ENCODE results near the gene PLEKHA4.
"Not testable (repeated sequence)": the region's sequence is repeated elsewhere in the genome, so short reads cannot be mapped to it uniquely, and the experiment has no call there.

PLEKHA4 gene

DNA sequence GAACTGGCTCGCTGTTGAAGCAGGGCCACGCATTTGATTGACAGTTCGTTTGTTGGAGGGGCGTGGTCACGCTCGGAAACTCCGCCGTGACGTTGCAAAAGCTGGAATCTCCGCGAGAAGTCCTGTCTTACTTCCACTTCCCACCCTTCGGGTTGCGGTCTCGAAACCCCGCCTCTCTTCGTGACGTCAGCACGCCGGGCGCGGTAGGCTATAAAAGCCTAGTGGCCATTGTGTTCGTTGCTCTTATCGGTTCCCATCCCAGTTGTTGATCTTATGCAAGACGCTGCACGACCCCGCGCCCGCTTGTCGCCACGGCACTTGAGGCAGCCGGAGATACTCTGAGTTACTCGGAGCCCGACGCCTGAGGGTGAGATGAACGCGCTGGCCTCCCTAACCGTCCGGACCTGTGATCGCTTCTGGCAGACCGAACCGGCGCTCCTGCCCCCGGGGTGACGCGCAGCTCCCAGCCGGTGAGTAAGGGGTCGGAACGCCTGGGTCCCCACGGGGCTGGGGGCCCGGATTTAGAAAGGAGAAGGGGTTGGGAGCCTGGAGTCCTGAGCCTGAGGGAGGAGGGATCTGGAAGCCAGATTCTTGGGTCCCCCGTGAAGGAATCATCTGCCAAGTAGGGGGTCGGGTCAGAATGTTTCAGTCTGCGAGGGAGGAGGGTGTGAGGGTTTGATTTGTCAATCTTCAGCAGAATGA lies 3.9 kb upstream of the PLEKHA4 start, which contains the start of gene PPP1R15A:
Gene PPP1R15A, plus strand, starts transcription at position 240 of the 702 bp plus-strand sequence. CDS start 813 bp downstream, outside the sequence.
- Histone ChIP-seq H3K36me3 (ENCODE audit: insufficient read depth, low read length) (peaks cover 30% of the 10 kb centered on the region), H3K9me3 (ENCODE audit: low read depth, low read length) (no peaks in the 10 kb centered on the region), H3K9ac (ENCODE audit: insufficient read length) (peak within 1 kb of the TSS; percentile 98), H3K27ac (peak within 1 kb of the TSS; percentile 96), H3K4me3 (peak within 1 kb of the TSS; percentile 90)
- TF ChIP-seq FOXP2 (optimal IDR thresholded peaks at IDR 0.05; ENCODE audit: control extremely low read depth, extremely low read length, insufficient read depth) (peak; percentile 82), POLR2AphosphoS5 (IDR thresholded peaks at IDR 0.05; ENCODE audit: borderline replicate concordance, low read depth, low read length) (peak; percentile 100), EZH2 (IDR thresholded peaks at IDR 0.05) (no peak)
- DNase-seq (ENCODE audit: low read depth, low spot score): peak; percentile 93

DNA sequence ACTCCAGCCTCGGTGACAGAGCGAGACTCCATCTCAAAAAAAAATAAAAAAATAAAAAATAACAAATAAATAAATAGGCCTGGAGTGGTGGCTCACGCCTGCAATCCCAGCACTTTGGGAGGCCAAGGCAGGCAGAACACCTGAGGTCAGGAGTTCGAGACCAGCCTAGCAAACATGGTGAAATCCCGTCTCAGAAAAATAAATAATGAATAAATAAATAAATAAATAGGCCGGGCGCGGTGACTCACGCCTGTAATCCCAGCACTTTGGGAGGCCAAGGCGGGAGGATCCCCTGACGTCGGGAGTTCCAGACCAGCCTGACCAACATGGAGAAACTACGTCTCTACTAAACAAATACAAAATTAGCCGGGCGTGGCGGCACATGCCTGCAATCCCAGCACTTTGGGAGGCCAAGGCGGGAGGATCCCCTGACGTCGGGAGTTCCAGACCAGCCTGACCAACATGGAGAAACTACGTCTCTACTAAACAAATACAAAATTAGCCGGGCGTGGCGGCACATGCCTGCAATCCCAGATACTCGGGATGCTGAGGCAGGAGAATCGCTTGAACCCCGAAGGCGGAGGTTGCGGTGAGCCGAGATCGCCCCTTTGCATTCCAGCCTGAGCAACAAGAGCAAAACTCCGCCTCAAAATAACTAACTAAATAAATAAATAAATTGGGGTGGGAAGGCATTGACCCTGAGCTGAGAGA lies 3.2 kb upstream of the PLEKHA4 start:
- peak overlapping the region; percentile 70 for H3K27ac ChIP-seq
- DNase-seq (ENCODE audit: low read depth, low spot score); H3K9ac ChIP-seq (ENCODE audit: insufficient read length); H3K9me3 ChIP-seq (ENCODE audit: low read depth, low read length): not testable (repeated sequence)
- H3K4me3 ChIP-seq: peak overlapping the region; percentile 90
- peaks cover 30% of the 10 kb centered on the region for H3K36me3 ChIP-seq (ENCODE audit: insufficient read depth, low read length)

DNA sequence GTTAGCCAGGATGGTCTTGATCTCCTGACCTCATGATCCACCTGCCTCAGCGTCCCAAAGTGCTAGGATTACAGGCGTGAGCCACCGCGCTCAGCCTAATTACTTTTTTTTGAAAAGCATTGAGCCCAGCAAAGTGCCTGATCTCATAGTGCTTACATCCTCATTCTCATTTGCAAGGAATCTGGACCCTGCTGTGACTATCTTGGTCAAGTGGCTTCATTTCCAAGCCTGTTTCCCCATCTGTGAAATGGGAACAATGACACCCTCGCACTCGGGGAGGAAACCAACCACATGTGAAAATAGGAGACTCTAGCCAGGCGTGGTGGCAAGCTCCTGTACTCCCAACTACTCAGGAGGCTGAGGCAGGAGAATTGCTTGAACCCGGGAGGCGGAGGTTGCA lies 1.6 kb upstream of the PLEKHA4 start:
- TF ChIP-seq POLR2AphosphoS5 (IDR thresholded peaks at IDR 0.05; ENCODE audit: borderline replicate concordance, low read depth, low read length) (no peak), FOXP2 (optimal IDR thresholded peaks at IDR 0.05; ENCODE audit: control extremely low read depth, extremely low read length, insufficient read depth) (no peak), EZH2 (IDR thresholded peaks at IDR 0.05) (no peak)
- H3K36me3 ChIP-seq (ENCODE audit: insufficient read depth, low read length): peaks cover 17% of the 10 kb centered on the region
- no peak for DNase-seq (ENCODE audit: low read depth, low spot score)
- no peaks in the 10 kb centered on the region for H3K9me3 ChIP-seq (ENCODE audit: low read depth, low read length)
- no peak overlapping the region for H3K4me3 ChIP-seq
- no peak overlapping the region for H3K9ac ChIP-seq (ENCODE audit: insufficient read length)
- no peak overlapping the region for H3K27ac ChIP-seq

DNA sequence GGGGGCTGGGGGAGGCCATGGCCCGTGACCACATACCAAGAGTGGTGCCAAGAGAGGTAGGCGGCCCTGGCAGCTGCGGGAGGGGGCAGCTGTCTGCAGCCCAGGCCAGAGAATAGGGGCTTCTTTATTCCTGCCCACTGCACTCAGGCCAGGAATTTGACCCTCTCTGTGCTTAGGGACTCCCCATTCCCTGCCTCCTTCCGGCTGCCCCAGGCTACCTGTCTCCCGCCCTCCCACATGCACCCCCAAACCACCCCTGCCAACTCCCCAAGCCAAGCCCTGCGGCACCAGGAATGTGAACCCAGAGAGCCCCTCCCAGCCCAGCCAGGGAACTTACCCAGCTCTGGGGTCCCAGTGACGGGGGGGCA lies 687 bp downstream of the PLEKHA4 start:
- TF ChIP-seq FOXP2 (optimal IDR thresholded peaks at IDR 0.05; ENCODE audit: control extremely low read depth, extremely low read length, insufficient read depth) (no peak), POLR2AphosphoS5 (IDR thresholded peaks at IDR 0.05; ENCODE audit: borderline replicate concordance, low read depth, low read length) (no peak), EZH2 (IDR thresholded peaks at IDR 0.05) (no peak)
- Histone ChIP-seq H3K27ac (no peak overlapping the region), H3K4me3 (no peak overlapping the region)

GRCh38 chr19:48867123-48867745 lies 1.2 kb downstream of the PLEKHA4 start:
- no peak for DNase-seq (ENCODE audit: low read depth, low spot score)
- Histone ChIP-seq H3K9me3 (ENCODE audit: low read depth, low read length) (no peaks in the 10 kb centered on the region), H3K36me3 (ENCODE audit: insufficient read depth, low read length) (no peaks in the 10 kb centered on the region), H3K4me3 (no peak overlapping the region), H3K27ac (no peak overlapping the region), H3K9ac (ENCODE audit: insufficient read length) (no peak overlapping the region)
- TF ChIP-seq EZH2 (IDR thresholded peaks at IDR 0.05) (no peak), POLR2AphosphoS5 (IDR thresholded peaks at IDR 0.05; ENCODE audit: borderline replicate concordance, low read depth, low read length) (no peak), FOXP2 (optimal IDR thresholded peaks at IDR 0.05; ENCODE audit: control extremely low read depth, extremely low read length, insufficient read depth) (no peak)

More for the DNA sequence above, 687 bp downstream of the PLEKHA4 start:
- DNase-seq (ENCODE audit: low read depth, low spot score): no peak
- Histone ChIP-seq H3K9me3 (ENCODE audit: low read depth, low read length) (no peaks in the 10 kb centered on the region), H3K36me3 (ENCODE audit: insufficient read depth, low read length) (no peaks in the 10 kb centered on the region), H3K9ac (ENCODE audit: insufficient read length) (peak overlapping the region; percentile 68)

GRCh38 chr19:48866692-48867091 lies 1.7 kb downstream of the PLEKHA4 start:
- Histone ChIP-seq H3K9ac (ENCODE audit: insufficient read length) (no peak overlapping the region), H3K4me3 (no peak overlapping the region), H3K27ac (no peak overlapping the region), H3K36me3 (ENCODE audit: insufficient read depth, low read length) (no peaks in the 10 kb centered on the region), H3K9me3 (ENCODE audit: low read depth, low read length) (no peaks in the 10 kb centered on the region)
- TF ChIP-seq POLR2AphosphoS5 (IDR thresholded peaks at IDR 0.05; ENCODE audit: borderline replicate concordance, low read depth, low read length) (no peak), FOXP2 (optimal IDR thresholded peaks at IDR 0.05; ENCODE audit: control extremely low read depth, extremely low read length, insufficient read depth) (no peak), EZH2 (IDR thresholded peaks at IDR 0.05) (no peak)
- DNase-seq (ENCODE audit: low read depth, low spot score): no peak

DNA sequence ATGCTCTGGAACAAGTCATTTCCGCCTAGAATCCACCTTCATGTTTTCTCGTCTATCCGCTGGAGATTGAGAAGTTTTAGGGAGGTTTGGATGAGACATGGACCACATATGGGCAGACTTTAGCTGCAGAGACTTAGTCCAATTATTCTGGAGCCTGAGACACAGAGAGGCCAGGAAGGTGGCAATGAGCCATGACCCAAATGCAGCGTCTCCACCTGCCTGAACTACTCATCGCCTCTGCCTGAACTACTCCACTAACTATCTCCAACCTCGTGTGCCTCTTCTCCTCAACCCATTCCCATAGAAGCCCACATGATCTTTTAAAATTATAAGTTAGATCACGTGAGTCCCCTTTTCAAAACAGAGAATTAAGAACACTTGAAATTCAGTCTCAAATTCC lies 5.6 kb downstream of the PLEKHA4 start:
- H3K27ac ChIP-seq: no peak overlapping the region
- TF ChIP-seq FOXP2 (optimal IDR thresholded peaks at IDR 0.05; ENCODE audit: control extremely low read depth, extremely low read length, insufficient read depth): no peak
- TF ChIP-seq EZH2 (IDR thresholded peaks at IDR 0.05): no peak
- no peak for TF ChIP-seq POLR2AphosphoS5 (IDR thresholded peaks at IDR 0.05; ENCODE audit: borderline replicate concordance, low read depth, low read length)
- H3K9ac ChIP-seq (ENCODE audit: insufficient read length): no peak overlapping the region
- H3K4me3 ChIP-seq: no peak overlapping the region
- H3K9me3 ChIP-seq (ENCODE audit: low read depth, low read length): no peaks in the 10 kb centered on the region
- no peak for DNase-seq (ENCODE audit: low read depth, low spot score)
- H3K36me3 ChIP-seq (ENCODE audit: insufficient read depth, low read length): no peaks in the 10 kb centered on the region

- Histone ChIP-seq H3K9ac (ENCODE audit: insufficient read length) (no peak overlapping the region), H3K4me3 (no peak overlapping the region), H3K36me3 (ENCODE audit: insufficient read depth, low read length) (no peaks in the 10 kb centered on the region), H3K9me3 (ENCODE audit: low read depth, low read length) (no peaks in the 10 kb centered on the region), H3K27ac (no peak overlapping the region)
- TF ChIP-seq EZH2 (IDR thresholded peaks at IDR 0.05): no peak
- TF ChIP-seq FOXP2 (optimal IDR thresholded peaks at IDR 0.05; ENCODE audit: control extremely low read depth, extremely low read length, insufficient read depth): no peak
- TF ChIP-seq POLR2AphosphoS5 (IDR thresholded peaks at IDR 0.05; ENCODE audit: borderline replicate concordance, low read depth, low read length): no peak
- no peak for DNase-seq (ENCODE audit: low read depth, low spot score)
Measured at GRCh38 chr19:48861313-48861712, 7.1 kb downstream of the PLEKHA4 start.
